HepG2 (cell line): Measurements from ENCODE around the gene EPN2. TPM values are rescaled to one million over a fixed set of nuclear protein-coding genes. Genes with fewer than 3 reads are reported as not detected.
A peak's percentile ranks its signal among the peaks of the same experiment; 100 is the strongest.

Source experiments
- ARHGAP35 ChIP-seq: sonication (generic); formaldehyde crosslinking; IDR thresholded peaks from 2 replicates; pipeline ENCODE4 v1.9.0; 2022; ENCODE audit warnings: mild to moderate bottlenecking, inconsistent platforms, moderate library complexity, missing genetic modification reagents, borderline replicate concordance
- ETV6 ChIP-seq: sonication (generic); formaldehyde crosslinking; conservative IDR thresholded peaks from 2 replicates; pipeline ENCODE4 v1.4.0; 2020; ENCODE audit warnings: missing genetic modification reagents
- FOXC1 ChIP-seq: sonication (generic); formaldehyde crosslinking; IDR thresholded peaks from 2 replicates; pipeline ENCODE4 v1.8.0; 2022; ENCODE audit warnings: mild to moderate bottlenecking, missing genetic modification reagents, borderline replicate concordance
- LRRFIP1 ChIP-seq: sonication (generic); formaldehyde crosslinking; conservative IDR thresholded peaks from 2 replicates; pipeline ENCODE4 v1.4.0; 2020; ENCODE audit warnings: missing genetic modification reagents
- NR3C1 ChIP-seq: sonication (generic); formaldehyde crosslinking; IDR thresholded peaks from 2 replicates; pipeline ENCODE4 v1.4.0; 2020; ENCODE audit warnings: missing genetic modification reagents
- PAXIP1 ChIP-seq: sonication (generic); formaldehyde crosslinking; conservative IDR thresholded peaks from 2 replicates; pipeline ENCODE4 v1.4.0; 2020; ENCODE audit warnings: mild to moderate bottlenecking, missing genetic modification reagents, moderate library complexity
- PHF21A ChIP-seq: sonication (generic); formaldehyde crosslinking; IDR thresholded peaks from 2 replicates; pipeline ENCODE4 v1.5.0; 2020; ENCODE audit warnings: mild to moderate bottlenecking, missing genetic modification reagents
- REPIN1 ChIP-seq: sonication (generic); formaldehyde crosslinking; IDR thresholded peaks from 2 replicates; pipeline ENCODE4 v1.8.0; 2022; ENCODE audit warnings: missing genetic modification reagents, low read depth, mild to moderate bottlenecking, borderline replicate concordance
- ZFP90 ChIP-seq: sonication (generic); formaldehyde crosslinking; IDR thresholded peaks from 2 replicates; pipeline ENCODE4 v1.8.0; 2022; ENCODE audit warnings: missing genetic modification reagents, mild to moderate bottlenecking, inconsistent platforms, borderline replicate concordance
- polyA plus RNA-seq, 8 experiments: library from polyadenylated mRNA; depleted of rRNA in 3 of 8; stranded (reverse) in 7 of 8; unstranded in 1 of 8; fragments of >200 nt; fragmentation: Illumina TruSeq in 4 of 8; extraction: Trizol in 4 of 8; gene quantifications; 2 replicates each; pipeline versions ENCODE4 v1.2.1 to v1.2.3, GENCODE V29; 2011 to 2016; ENCODE audit warnings: low read depth in 4 of 8, missing spikeins in 1 of 8, mixed read lengths in 1 of 8; ENCODE audit not compliant: insufficient read depth in 1 of 8
- total RNA-seq, 5 experiments: library from RNA; depleted of rRNA; stranded (reverse); fragments of >200 nt; fragmentation: Illumina TruSeq; extraction: Trizol; gene quantifications; 2 replicates each; pipeline ENCODE4 v1.2.3, GENCODE V29; 2016; ENCODE audit warnings: low read depth in 1 of 5

EPN2 gene
- total and polyA plus RNA-seq, 2 of the 13 experiments (the other 11 are each of a cell fraction or from before 2014, with no cell fraction given): 7.8 to 19.2 TPM

- no peak for TF ChIP-seq ARHGAP35
- TF ChIP-seq ZFP90 (CRISPR knock-in tag): 0 out of 2 replicates have a peak, but pooled peaks have one; percentile 26
- TF ChIP-seq PHF21A (CRISPR knock-in tag): no peak; the same call in 1 of the 2 replicates
- 0 out of 2 replicates have a peak, but pooled peaks have one; percentile 42 for TF ChIP-seq FOXC1
- no peak for TF ChIP-seq NR3C1 (CRISPR knock-in tag)
- TF ChIP-seq ETV6 (CRISPR knock-in tag): no peak
- no peak for TF ChIP-seq LRRFIP1 (CRISPR knock-in tag)
- TF ChIP-seq PAXIP1 (CRISPR knock-in tag): no peak
- 0 out of 2 replicates have a peak, but pooled peaks have one; percentile 60 for TF ChIP-seq REPIN1 (CRISPR knock-in tag)
Measured at GRCh38 chr17:19316761-19317358, 79.7 kb downstream of the EPN2 start (continued).
